Neuronal stem cell (in vitro differentiated cells): ENCODE data around the gene PLEKHA6.
A peak's percentile ranks its signal among the peaks of the same experiment; 100 is the strongest.

ENCODE experiments used
- DNase-seq: peaks from one replicate; pipeline ENCODE4 v3.0.0-alpha.2; 2013; ENCODE audit warnings: low spot score
- H2AFZ ChIP-seq: one replicate; pipeline ENCODE4 v1.6.1; 2013; ENCODE audit warnings: mild to moderate bottlenecking, low read length, inconsistent platforms
- H2AK5ac ChIP-seq: 2 replicates; pipeline ENCODE4 v1.6.1; 2013; ENCODE audit warnings: low read depth, mild to moderate bottlenecking, inconsistent platforms, low read length, moderate library complexity, mixed read lengths
- H2BK120ac ChIP-seq: 2 replicates; pipeline ENCODE4 v1.6.1; 2013; ENCODE audit warnings: low read depth, mild to moderate bottlenecking, inconsistent platforms, low read length, moderate library complexity, mixed read lengths
- H2BK12ac ChIP-seq: one replicate; pipeline ENCODE4 v1.6.1; 2013; ENCODE audit warnings: low read length, inconsistent platforms
- H2BK15ac ChIP-seq: 2 replicates; pipeline ENCODE4 v1.6.1; 2013; ENCODE audit warnings: mild to moderate bottlenecking, low read length, inconsistent platforms, mixed read lengths
- H2BK5ac ChIP-seq: one replicate; pipeline ENCODE4 v1.6.1; 2013; ENCODE audit warnings: inconsistent platforms, mild to moderate bottlenecking, low read length, moderate library complexity
- H3K14ac ChIP-seq: one replicate; pipeline ENCODE4 v1.6.1; 2013; ENCODE audit warnings: low read length, inconsistent platforms
- H3K18ac ChIP-seq: 2 replicates; pipeline ENCODE4 v1.6.1; 2013; ENCODE audit warnings: low read length, inconsistent platforms
- H3K23ac ChIP-seq: 2 replicates; pipeline ENCODE4 v1.6.1; 2013; ENCODE audit warnings: low read depth, mild to moderate bottlenecking, mixed read lengths, low read length, inconsistent platforms; ENCODE audit not compliant: poor library complexity
- H3K27ac ChIP-seq: replicated peaks from 3 replicates; pipeline ENCODE4 v1.5.1; 2013; ENCODE audit warnings: low read length, inconsistent platforms
- H3K27me3 ChIP-seq, 3 experiments: 2 replicates each; pipeline ENCODE4 v1.6.1; 2013; ENCODE audit warnings: low read length in 3 of 3, mild to moderate bottlenecking in 2 of 3, inconsistent platforms in 1 of 3, low read depth in 1 of 3, mixed read lengths in 1 of 3, moderate library complexity in 1 of 3; ENCODE audit not compliant: control insufficient read depth in 3 of 3, insufficient read depth in 3 of 3
- H3K36me3 ChIP-seq, 2 donors: replicated peaks in 1 of 2; 2 replicates each; pipeline ENCODE4 v1.6.1; 2013; ENCODE audit warnings: low read length in 2 of 2; ENCODE audit not compliant: control insufficient read depth in 2 of 2, insufficient read depth in 2 of 2
- H3K4ac ChIP-seq: 2 replicates; pipeline ENCODE4 v1.6.1; 2013; ENCODE audit warnings: inconsistent platforms, mild to moderate bottlenecking, low read length, moderate library complexity
- H3K4me1 ChIP-seq, 2 donors: 1 replicate in 1 of 2; 2 replicates in 1 of 2; pipeline ENCODE4 v1.6.1; 2013; ENCODE audit warnings: low read length in 2 of 2, low read depth in 1 of 2; ENCODE audit not compliant: control insufficient read depth in 2 of 2, insufficient read depth in 1 of 2
- H3K4me2 ChIP-seq: one replicate; pipeline ENCODE4 v1.6.1; 2013; ENCODE audit warnings: mild to moderate bottlenecking, low read length, inconsistent platforms; ENCODE audit not compliant: insufficient read depth, poor library complexity, severe bottlenecking
- H3K4me3 ChIP-seq, 2 donors: 2 replicates each; pipeline ENCODE4 v1.5.1; 2013; ENCODE audit warnings: low read length in 2 of 2, mild to moderate bottlenecking in 2 of 2, inconsistent platforms in 1 of 2, moderate library complexity in 1 of 2
- H3K79me1 ChIP-seq: one replicate; pipeline ENCODE4 v1.6.1; 2013; ENCODE audit warnings: low read depth, mild to moderate bottlenecking, inconsistent platforms, low read length, moderate library complexity
- H3K9ac ChIP-seq: one replicate; pipeline ENCODE4 v1.6.1; 2013; ENCODE audit warnings: mild to moderate bottlenecking, low read depth, low read length, inconsistent platforms; ENCODE audit not compliant: poor library complexity
- H3K9me3 ChIP-seq, 2 donors: replicated peaks in 1 of 2; 2 replicates each; pipeline versions ENCODE3 to v1.6.1; 2013; ENCODE audit warnings: low read length in 2 of 2, mild to moderate bottlenecking in 2 of 2, inconsistent platforms in 1 of 2, low read depth in 1 of 2, mixed read lengths in 1 of 2, moderate library complexity in 1 of 2; ENCODE audit not compliant: control insufficient read depth in 2 of 2, insufficient read depth in 1 of 2
- H4K8ac ChIP-seq: one replicate; pipeline ENCODE4 v1.6.1; 2013; ENCODE audit warnings: low read depth, mild to moderate bottlenecking, inconsistent platforms, low read length, moderate library complexity
- H4K91ac ChIP-seq: one replicate; pipeline ENCODE4 v1.6.1; 2013; ENCODE audit warnings: low read length, low read depth, mild to moderate bottlenecking, inconsistent platforms; ENCODE audit not compliant: poor library complexity
- WGBS, 2 donors: extraction: QIAGEN DNeasy Blood & Tissue Kit; methylation state at CpG; one replicate each; pipeline ENCODE4 v1.1.7; 2013; ENCODE audit warnings: missing lambda C conversion rate in 2 of 2, mixed read lengths in 1 of 2; ENCODE audit not compliant: insufficient read length in 2 of 2, insufficient replicate concordance in 1 of 2; ENCODE audit errors: extremely low coverage in 2 of 2; 5-methylcytosine and 5-hydroxymethylcytosine counted together

The PLEKHA6 gene

DNA sequence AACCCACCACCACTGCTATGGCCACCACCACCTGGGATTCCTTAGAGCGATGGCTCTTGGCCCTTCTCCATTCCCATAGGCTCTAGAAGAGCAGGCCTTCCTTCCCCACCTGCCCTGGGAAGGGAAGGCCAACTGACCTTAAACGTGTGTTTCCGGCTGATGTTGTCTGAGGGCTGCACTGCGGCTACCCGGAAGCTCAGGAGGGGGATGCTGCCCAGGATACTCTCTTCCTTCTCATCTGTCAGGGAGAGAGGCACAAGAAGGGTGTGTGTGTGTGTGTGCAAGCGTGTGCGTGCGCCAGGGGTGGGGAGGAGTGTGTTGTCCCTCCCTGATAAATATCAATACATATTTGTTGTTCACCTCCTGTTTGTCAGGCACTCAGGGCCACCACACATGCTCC, 94.9 kb downstream of the PLEKHA6 start:
- no peak overlapping the region for H3K14ac ChIP-seq
- H3K36me3 ChIP-seq: peaks cover 0 to 58% of the 10 kb centered on the region in 2 donors
- H2BK12ac ChIP-seq: no peak overlapping the region
- DNase-seq: no peak
- H4K91ac ChIP-seq: no peak overlapping the region
- no peak overlapping the region for H2BK120ac ChIP-seq
- no peak overlapping the region for H3K23ac ChIP-seq
- H3K79me1 ChIP-seq: no peaks in the 10 kb centered on the region
- H3K27me3 ChIP-seq: no peaks in the 10 kb centered on the region
- H3K4ac ChIP-seq: no peak overlapping the region
- WGBS, 2 donors: no CpG with 5 or more reads among the region's 8 CpGs
- no peak overlapping the region for H2BK15ac ChIP-seq
- H3K9ac ChIP-seq: no peak overlapping the region
- no peak overlapping the region for H2AFZ ChIP-seq
- H3K4me3 ChIP-seq: no peak overlapping the region
- no peaks in the 10 kb centered on the region for H3K9me3 ChIP-seq
- H3K18ac ChIP-seq: no peak overlapping the region
- H3K4me1 ChIP-seq: peaks cover 12 to 15% of the 10 kb centered on the region in 2 donors
- H2BK5ac ChIP-seq: no peak overlapping the region
- H3K4me2 ChIP-seq: no peak overlapping the region
- H3K27ac ChIP-seq: no peak overlapping the region
- H2AK5ac ChIP-seq: no peak overlapping the region
- H4K8ac ChIP-seq: no peak overlapping the region

DNA sequence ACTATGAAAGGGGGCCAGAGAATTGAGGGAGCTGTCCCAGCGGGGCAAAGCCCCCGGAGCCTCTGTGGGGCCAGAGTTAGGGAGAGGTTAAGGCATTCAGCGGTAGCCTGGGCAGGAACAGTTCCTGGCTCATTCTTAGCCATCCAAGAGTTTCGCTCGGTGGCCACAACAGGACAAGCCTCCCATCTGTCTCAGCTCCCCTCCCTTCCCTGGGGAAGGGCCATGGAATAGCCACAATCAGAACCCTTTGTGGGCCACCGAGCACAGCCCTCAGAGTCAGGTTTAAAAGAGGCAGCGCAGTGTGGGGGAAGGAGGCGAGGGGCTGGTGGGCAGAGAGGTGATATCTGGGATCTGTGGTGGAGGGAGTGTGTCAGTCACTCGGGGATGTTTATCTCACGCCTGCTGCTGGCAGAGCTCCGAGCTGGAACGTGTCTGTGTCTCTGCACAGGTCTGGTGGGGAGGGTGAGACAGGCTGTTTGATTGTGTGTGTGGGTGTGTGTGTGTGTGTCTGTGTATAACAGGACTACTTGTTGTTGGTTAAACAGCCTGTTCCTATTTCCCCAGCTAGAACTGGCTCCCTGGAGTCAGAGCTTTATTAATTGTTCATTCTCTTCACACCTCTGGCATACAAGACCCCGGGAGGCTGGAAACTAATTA, 96.3 kb downstream of the PLEKHA6 start:
- peaks cover 0 to 71% of the 10 kb centered on the region in 2 donors for H3K36me3 ChIP-seq

DNA sequence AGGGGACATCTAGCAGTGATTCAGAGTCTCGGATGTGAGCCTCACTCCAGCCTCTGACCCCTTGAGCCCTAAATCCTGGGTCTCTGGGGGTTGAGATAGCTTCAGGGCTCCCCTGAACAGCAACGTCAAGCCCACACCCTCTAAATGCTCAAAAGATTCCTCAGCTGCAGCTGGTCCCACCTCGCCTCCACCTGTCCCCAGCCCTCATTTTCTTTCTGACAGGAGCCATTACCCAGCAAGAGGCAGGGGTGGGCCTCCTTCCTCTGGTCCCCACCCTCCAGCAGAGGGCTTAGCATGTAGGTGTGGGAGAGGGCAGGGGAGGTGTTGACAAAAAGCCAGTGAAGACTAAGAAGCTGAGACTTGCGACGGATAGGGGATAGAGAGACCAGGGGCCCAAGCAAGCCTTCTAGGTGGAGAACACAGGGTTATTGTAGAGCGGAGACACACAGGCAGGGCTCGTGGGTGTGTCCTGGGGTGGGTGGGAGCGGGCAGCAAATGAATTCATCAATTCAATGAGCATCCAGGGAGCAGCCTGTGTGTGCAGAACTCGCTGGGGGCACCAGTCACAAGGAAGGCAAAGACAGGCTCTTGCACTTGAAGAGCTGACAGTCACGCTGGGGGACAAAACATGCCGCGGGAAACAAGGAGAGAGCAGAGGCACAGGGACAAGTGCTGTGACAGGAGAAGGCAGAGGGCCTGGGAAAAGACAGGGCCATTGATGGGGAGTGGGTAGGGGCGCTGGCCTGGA, 97.0 kb downstream of the PLEKHA6 start:
- Histone ChIP-seq H3K14ac (no peak overlapping the region), H3K4me1 (peaks cover 12 to 15% of the 10 kb centered on the region in 2 donors), H2BK5ac (no peak overlapping the region), H3K36me3 (peaks cover 0 to 66% of the 10 kb centered on the region in 2 donors), H3K9me3 (no peaks in the 10 kb centered on the region), H3K27ac (no peak overlapping the region), H3K18ac (no peak overlapping the region), H3K4ac (no peak overlapping the region), H2BK120ac (no peak overlapping the region), H4K91ac (no peak overlapping the region), H2BK15ac (no peak overlapping the region), H3K23ac (peak overlapping the region; percentile 28), H2AK5ac (no peak overlapping the region), H3K4me2 (no peak overlapping the region), H4K8ac (no peak overlapping the region), H3K4me3 (no peak overlapping the region), H3K9ac (no peak overlapping the region), H2BK12ac (no peak overlapping the region), H2AFZ (peak overlapping the region; percentile 24), H3K27me3 (no peaks in the 10 kb centered on the region), H3K79me1 (no peaks in the 10 kb centered on the region)
- WGBS, 2 donors: no CpG with 5 or more reads among the region's 13 CpGs
- no peak for DNase-seq

More for the DNA sequence above, 96.3 kb downstream of the PLEKHA6 start:
- peaks cover 12 to 15% of the 10 kb centered on the region in 2 donors for H3K4me1 ChIP-seq
- no peaks in the 10 kb centered on the region for H3K9me3 ChIP-seq
- DNase-seq: no peak
- peak overlapping the region; percentile 24 for H2AFZ ChIP-seq
- no peak overlapping the region for H4K91ac ChIP-seq
- H3K4me2 ChIP-seq: no peak overlapping the region
- no peak overlapping the region for H3K9ac ChIP-seq
- H3K4ac ChIP-seq: no peak overlapping the region
- no peak overlapping the region for H4K8ac ChIP-seq
- H3K18ac ChIP-seq: no peak overlapping the region
- H3K4me3 ChIP-seq: no peak overlapping the region
- no CpG with 5 or more reads among the region's 13 CpGs for WGBS, 2 donors
- H2BK5ac ChIP-seq: no peak overlapping the region
- H2BK15ac ChIP-seq: no peak overlapping the region
- no peak overlapping the region for H3K14ac ChIP-seq
- no peak overlapping the region for H2BK12ac ChIP-seq
- H2BK120ac ChIP-seq: no peak overlapping the region
- no peak overlapping the region for H2AK5ac ChIP-seq
- H3K23ac ChIP-seq: no peak overlapping the region
- no peaks in the 10 kb centered on the region for H3K79me1 ChIP-seq
- H3K27me3 ChIP-seq: no peaks in the 10 kb centered on the region
- H3K27ac ChIP-seq: no peak overlapping the region

DNA sequence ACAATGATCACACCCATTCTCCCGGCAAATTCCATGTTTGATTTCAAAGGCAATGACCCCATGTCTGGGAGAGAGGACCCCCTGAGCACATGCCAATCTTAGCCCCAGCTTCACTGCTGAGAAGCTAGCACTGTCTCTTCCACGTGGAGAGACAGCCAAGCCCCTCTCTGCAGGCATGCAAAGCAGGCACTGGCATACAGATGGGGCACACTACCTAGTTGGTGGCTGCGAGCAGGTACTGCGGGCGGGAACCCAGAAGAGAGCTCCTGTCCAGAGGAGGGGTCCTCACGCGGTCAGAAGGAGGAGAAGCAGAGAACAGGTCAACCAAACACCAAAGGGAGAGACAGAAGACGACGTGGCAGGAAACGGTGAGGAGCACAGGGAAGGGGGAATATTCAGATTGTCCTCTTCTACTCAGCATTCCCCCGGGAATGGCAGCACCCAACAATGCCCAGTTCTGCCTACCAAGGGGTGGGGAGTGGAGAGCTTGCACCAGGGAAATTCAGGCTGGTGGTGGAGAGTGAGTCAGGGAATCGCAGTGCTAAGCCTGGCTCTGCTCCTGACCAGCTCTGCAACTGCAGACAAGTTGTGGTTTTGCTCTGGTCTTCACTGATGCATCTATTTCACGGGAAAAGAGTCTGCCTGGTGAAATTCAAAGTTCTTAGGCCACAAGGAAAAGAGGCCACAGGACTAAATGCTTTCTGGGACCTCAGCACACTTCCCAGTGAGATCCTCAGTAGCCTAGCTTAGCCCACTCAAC, 97.8 kb downstream of the PLEKHA6 start:
- Histone ChIP-seq H2BK15ac (no peak overlapping the region), H4K8ac (no peak overlapping the region), H3K23ac (no peak overlapping the region), H3K4me3 (no peak overlapping the region), H3K4me1 (peaks cover 11 to 15% of the 10 kb centered on the region in 2 donors), H4K91ac (no peak overlapping the region), H3K27me3 (no peaks in the 10 kb centered on the region), H3K4me2 (no peak overlapping the region), H3K79me1 (no peaks in the 10 kb centered on the region), H2AFZ (no peak overlapping the region), H2BK120ac (no peak overlapping the region), H3K9ac (no peak overlapping the region), H2BK5ac (no peak overlapping the region), H3K27ac (no peak overlapping the region), H3K9me3 (no peaks in the 10 kb centered on the region), H2AK5ac (peak overlapping the region; percentile 12), H2BK12ac (peak overlapping the region; percentile 14), H3K36me3 (peaks cover 0 to 62% of the 10 kb centered on the region in 2 donors), H3K14ac (no peak overlapping the region), H3K18ac (no peak overlapping the region), H3K4ac (no peak overlapping the region)
- DNase-seq: no peak
- no CpG with 5 or more reads among the region's 13 CpGs for whole genome bisulfite sequencing, 2 donors
